HG02623 (cell line): ENCODE measurements around the gene BEND7.
"Not testable (repeated sequence)": the region's sequence is repeated elsewhere in the genome, so short reads cannot be mapped to it uniquely, and the experiment has no call there.

Source experiments
- ATAC-seq: cut with Tn5 transposase; IDR thresholded peaks from one replicate; pipeline ENCODE4 v1.9.1; 2021; ENCODE audit warnings: moderate library complexity; ENCODE audit not compliant: unreplicated experiment

Gene BEND7

GRCh38 chr10:13528875-13529713 lies at the start of gene BEND7:
Gene BEND7, minus strand, starts transcription at chr10:13529014. Its CDS starts 481 bp downstream, at chr10:13528533.
- no peak for ATAC-seq

- ATAC-seq: no peak
Observed at GRCh38 chr10:13573960-13574359, 45.1 kb upstream of the BEND7 start.

GRCh38 chr10:13571541-13571940 lies 42.7 kb upstream of the BEND7 start:
- no peak for ATAC-seq

- no peak for ATAC-seq
Observed at GRCh38 chr10:13567030-13567429, 38.2 kb upstream of the BEND7 start.

GRCh38 chr10:13564576-13564975 lies 35.8 kb upstream of the BEND7 start:
- no peak for ATAC-seq

- no peak for ATAC-seq
Observed at GRCh38 chr10:13563481-13564445, 34.9 kb upstream of the BEND7 start.

GRCh38 chr10:13560597-13560996 lies 31.8 kb upstream of the BEND7 start:
- no peak for ATAC-seq

GRCh38 chr10:13559124-13559700 lies 30.4 kb upstream of the BEND7 start:
- ATAC-seq: no peak

GRCh38 chr10:13555884-13556510 lies 27.2 kb upstream of the BEND7 start:
- ATAC-seq: no peak

- ATAC-seq: no peak
Observed at GRCh38 chr10:13550802-13551201, 22.0 kb upstream of the BEND7 start.

- ATAC-seq: no peak
Observed at GRCh38 chr10:13542533-13542932, 13.7 kb upstream of the BEND7 start.

- ATAC-seq: not testable (repeated sequence)
Observed at GRCh38 chr10:13537985-13538384, 9.2 kb upstream of the BEND7 start.

- no peak for ATAC-seq
Observed at GRCh38 chr10:13536674-13537366, 8.0 kb upstream of the BEND7 start.

GRCh38 chr10:13535346-13535745 lies 6.5 kb upstream of the BEND7 start:
- no peak for ATAC-seq

- no peak for ATAC-seq
Observed at GRCh38 chr10:13529714-13529973, 830 bp upstream of the BEND7 start.

GRCh38 chr10:13528123-13528874 lies 515 bp downstream of the BEND7 start:
- no peak for ATAC-seq

- no peak for ATAC-seq
Observed at GRCh38 chr10:13527864-13528122, 1.0 kb downstream of the BEND7 start.

- ATAC-seq: no peak
Observed at GRCh38 chr10:13526948-13527863, 1.6 kb downstream of the BEND7 start.

GRCh38 chr10:13525663-13526062 lies 3.2 kb downstream of the BEND7 start:
- no peak for ATAC-seq
